Loucy (cell line): Measurements from ENCODE around the gene MRTFA.

ENCODE experiments used
- H2AFZ ChIP-seq: fragments of 200-600 bp; sonication (generic); 2 replicates; pipeline ENCODE4 v1.6.0; 2016; ENCODE audit warnings: antibody characterized with exemption, mild to moderate bottlenecking, low read length, moderate library complexity
- H3F3A ChIP-seq: fragments of 200-600 bp; 2 replicates; pipeline ENCODE4 v1.6.0; 2016; ENCODE audit warnings: antibody characterized with exemption, low read depth, mild to moderate bottlenecking
- H3K27me3 ChIP-seq: fragments of 200-600 bp; sonication (generic); 2 replicates; pipeline ENCODE4 v1.6.1; 2014; ENCODE audit warnings: low read length, mild to moderate bottlenecking; ENCODE audit not compliant: insufficient read depth, poor library complexity, severe bottlenecking
- H3K36me3 ChIP-seq: fragments of 200-600 bp; sonication (generic); 2 replicates; pipeline ENCODE4 v1.6.1; 2016; ENCODE audit warnings: low read length; ENCODE audit not compliant: insufficient read depth
- H3K4me1 ChIP-seq: fragments of 200-600 bp; sonication (generic); 2 replicates; pipeline ENCODE4 v1.5.1; 2014; ENCODE audit warnings: low read length, mild to moderate bottlenecking; ENCODE audit not compliant: insufficient read depth, poor library complexity, severe bottlenecking
- H3K4me2 ChIP-seq: fragments of 200-600 bp; sonication (generic); 2 replicates; pipeline ENCODE4 v1.6.0; 2014; ENCODE audit warnings: antibody characterized with exemption, low read length, low read depth, mild to moderate bottlenecking; ENCODE audit not compliant: poor library complexity, severe bottlenecking
- H3K4me3 ChIP-seq: fragments of 200-600 bp; sonication (generic); 2 replicates; pipeline ENCODE4 v1.5.1; 2014; ENCODE audit warnings: low read length, mild to moderate bottlenecking, mixed read lengths; ENCODE audit not compliant: poor library complexity, severe bottlenecking
- H3K79me2 ChIP-seq: fragments of 200-600 bp; sonication (generic); 2 replicates; pipeline ENCODE4 v1.6.1; 2014; ENCODE audit warnings: low read length; ENCODE audit not compliant: insufficient read depth
- H3K9ac ChIP-seq: fragments of 200-600 bp; sonication (generic); 2 replicates; pipeline ENCODE4 v1.6.0; 2014; ENCODE audit warnings: mild to moderate bottlenecking, low read depth, low read length, moderate library complexity; ENCODE audit not compliant: poor library complexity, severe bottlenecking
- H3K9me2 ChIP-seq: fragments of 200-600 bp; sonication (generic); replicated peaks from 2 replicates; pipeline ENCODE4 v1.6.1; 2016; ENCODE audit warnings: low read depth, low read length, mixed read lengths
- H3K9me3 ChIP-seq: fragments of 200-600 bp; sonication (generic); 2 replicates; pipeline ENCODE4 v1.6.1; 2014; ENCODE audit warnings: mild to moderate bottlenecking, antibody characterized with exemption, low read length, low read depth; ENCODE audit not compliant: insufficient read depth
- H4K20me1 ChIP-seq: fragments of 200-600 bp; sonication (generic); 2 replicates; pipeline ENCODE4 v1.6.0; 2014; ENCODE audit warnings: antibody characterized with exemption, low read length, mild to moderate bottlenecking; ENCODE audit not compliant: insufficient read depth, poor library complexity, severe bottlenecking
- CTCF ChIP-seq: fragments of 200-600 bp; sonication (generic); conservative IDR thresholded peaks from 2 replicates; pipeline ENCODE4 v1.5.1; 2014; ENCODE audit warnings: mild to moderate bottlenecking, antibody characterized with exemption, low read length
- EZH2phosphoT487 ChIP-seq: fragments of 200-600 bp; IDR thresholded peaks from 2 replicates; pipeline ENCODE4 v1.6.1; 2018; ENCODE audit warnings: antibody characterized with exemption, mild to moderate bottlenecking, moderate library complexity, borderline replicate concordance

MRTFA gene

GRCh38 chr22:40637183-40638150, 948 bp upstream of the MRTFA start:
- TF ChIP-seq EZH2phosphoT487 (no peak), CTCF (no peak)
- peak overlapping the region; percentile 71 for H3K4me2 ChIP-seq
- no peaks in the 10 kb centered on the region for H3K9me2 ChIP-seq
- H3K79me2 ChIP-seq, result peaks cover 38% of the 10 kb centered on the region
- peak overlapping the region; percentile 84 for H3K4me3 ChIP-seq
- peak overlapping the region; percentile 85 for H2AFZ ChIP-seq
- H3K9ac ChIP-seq, result peak overlapping the region; percentile 77
- H4K20me1 ChIP-seq, result peaks cover 28% of the 10 kb centered on the region
- no peaks in the 10 kb centered on the region for H3F3A ChIP-seq
- H3K4me1 ChIP-seq, result peaks cover 32% of the 10 kb centered on the region
- H3K9me3 ChIP-seq, result no peaks in the 10 kb centered on the region
- H3K36me3 ChIP-seq, result no peaks in the 10 kb centered on the region
- H3K27me3 ChIP-seq, result no peaks in the 10 kb centered on the region

- Histone ChIP-seq H3K9ac (peak overlapping the region; percentile 76), H3K36me3 (no peaks in the 10 kb centered on the region), H3K79me2 (peaks cover 53% of the 10 kb centered on the region), H3K4me3 (peak overlapping the region; percentile 81), H4K20me1 (peaks cover 28% of the 10 kb centered on the region), H3K4me2 (peak overlapping the region; percentile 99), H3K9me3 (no peaks in the 10 kb centered on the region), H3K9me2 (no peaks in the 10 kb centered on the region), H3F3A (no peaks in the 10 kb centered on the region), H3K4me1 (peaks cover 32% of the 10 kb centered on the region), H3K27me3 (no peaks in the 10 kb centered on the region), H2AFZ (peak overlapping the region; percentile 78)
- TF ChIP-seq CTCF, result no peak
Measured at GRCh38 chr22:40635940-40636379, 559 bp downstream of the MRTFA start.

- peaks cover 59% of the 10 kb centered on the region for H3K79me2 ChIP-seq
- peaks cover 28% of the 10 kb centered on the region for H4K20me1 ChIP-seq
- H3K36me3 ChIP-seq, result no peaks in the 10 kb centered on the region
- H3K4me3 ChIP-seq, result peak overlapping the region; percentile 81
- H3F3A ChIP-seq, result no peaks in the 10 kb centered on the region
- TF ChIP-seq CTCF, result no peak
- TF ChIP-seq EZH2phosphoT487, result no peak
- H3K9ac ChIP-seq, result peak overlapping the region; percentile 76
- H3K9me3 ChIP-seq, result no peaks in the 10 kb centered on the region
- H3K27me3 ChIP-seq, result no peaks in the 10 kb centered on the region
- no peaks in the 10 kb centered on the region for H3K9me2 ChIP-seq
- H2AFZ ChIP-seq, result no peak overlapping the region
- peak overlapping the region; percentile 99 for H3K4me2 ChIP-seq
- H3K4me1 ChIP-seq, result peaks cover 32% of the 10 kb centered on the region
Measured at GRCh38 chr22:40635043-40635939, 1.2 kb downstream of the MRTFA start.
